Testis (tissue), 2 donors: Measurements from ENCODE around the gene PDIA6.

Experiments used
- POLR2A ChIP-seq: fragments of 450-650 bp; IDR thresholded peaks from one replicate; pipeline ENCODE4 v1.6.1; 2017; ENCODE audit warnings: antibody characterized with exemption, mild to moderate bottlenecking, moderate library complexity
- TF ChIP-seq, protein P1 (sequence below), 3 experiments: fragments of 450-650 bp in 2 of 3; fragments of 200-600 bp in 1 of 3; sonication (generic) in 1 of 3; IDR thresholded peaks; one replicate each; pipeline ENCODE4 v1.5.1; 2016 to 2019; ENCODE audit warnings: antibody characterized with exemption in 3 of 3, mild to moderate bottlenecking in 2 of 3, moderate library complexity in 1 of 3

DNA sequence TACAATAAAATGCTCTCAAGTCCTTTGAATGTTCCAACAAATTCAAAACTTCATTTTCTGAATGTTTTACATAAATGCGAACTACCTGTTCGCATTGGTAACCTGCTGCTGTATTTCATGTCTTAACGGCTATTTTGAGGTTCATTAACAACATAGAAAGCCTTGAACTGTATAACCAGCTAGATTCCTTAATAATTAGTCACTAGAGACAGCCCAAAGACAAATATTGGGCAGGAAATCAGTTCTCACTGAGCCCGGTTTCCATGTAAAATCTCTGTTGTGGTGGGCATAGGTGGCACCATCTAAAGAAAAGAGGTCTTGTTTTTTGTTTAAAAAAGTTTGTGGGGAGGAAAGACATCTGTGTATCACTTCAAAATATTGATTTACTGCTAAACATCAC lies 29.2 kb downstream of the PDIA6 start:
- TF ChIP-seq, protein P1, sequence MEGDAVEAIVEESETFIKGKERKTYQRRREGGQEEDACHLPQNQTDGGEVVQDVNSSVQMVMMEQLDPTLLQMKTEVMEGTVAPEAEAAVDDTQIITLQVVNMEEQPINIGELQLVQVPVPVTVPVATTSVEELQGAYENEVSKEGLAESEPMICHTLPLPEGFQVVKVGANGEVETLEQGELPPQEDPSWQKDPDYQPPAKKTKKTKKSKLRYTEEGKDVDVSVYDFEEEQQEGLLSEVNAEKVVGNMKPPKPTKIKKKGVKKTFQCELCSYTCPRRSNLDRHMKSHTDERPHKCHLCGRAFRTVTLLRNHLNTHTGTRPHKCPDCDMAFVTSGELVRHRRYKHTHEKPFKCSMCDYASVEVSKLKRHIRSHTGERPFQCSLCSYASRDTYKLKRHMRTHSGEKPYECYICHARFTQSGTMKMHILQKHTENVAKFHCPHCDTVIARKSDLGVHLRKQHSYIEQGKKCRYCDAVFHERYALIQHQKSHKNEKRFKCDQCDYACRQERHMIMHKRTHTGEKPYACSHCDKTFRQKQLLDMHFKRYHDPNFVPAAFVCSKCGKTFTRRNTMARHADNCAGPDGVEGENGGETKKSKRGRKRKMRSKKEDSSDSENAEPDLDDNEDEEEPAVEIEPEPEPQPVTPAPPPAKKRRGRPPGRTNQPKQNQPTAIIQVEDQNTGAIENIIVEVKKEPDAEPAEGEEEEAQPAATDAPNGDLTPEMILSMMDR (IDR thresholded peaks at IDR 0.05), result no peak
- TF ChIP-seq POLR2A, result no peak
